ENCODE data around the gene CSK.
"Not testable (repeated sequence)": the region's sequence is repeated elsewhere in the genome, so short reads cannot be mapped to it uniquely, and the experiment has no call there.

CSK gene

DNA sequence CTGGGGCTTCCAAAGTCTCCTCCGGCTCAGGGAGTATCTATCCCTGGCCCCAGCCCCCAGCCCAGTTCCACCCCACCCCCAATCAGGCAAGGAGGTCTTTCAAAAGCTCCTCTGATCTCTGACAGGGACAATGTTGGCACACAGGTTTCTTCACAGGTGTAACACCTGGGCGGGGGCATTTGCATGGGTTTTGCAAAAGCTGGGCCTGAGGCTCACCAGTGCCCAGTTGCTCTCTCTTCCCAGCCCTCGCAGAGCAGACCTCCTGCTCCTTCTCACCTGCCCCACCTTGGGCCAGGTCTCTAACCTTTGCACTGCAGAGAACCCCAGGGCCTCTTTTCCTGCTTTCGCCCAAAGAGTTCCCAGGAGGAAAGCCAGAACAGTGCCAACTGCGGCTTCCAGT, 8.6 kb upstream of the CSK start:
- no peak for DNase-seq

DNA sequence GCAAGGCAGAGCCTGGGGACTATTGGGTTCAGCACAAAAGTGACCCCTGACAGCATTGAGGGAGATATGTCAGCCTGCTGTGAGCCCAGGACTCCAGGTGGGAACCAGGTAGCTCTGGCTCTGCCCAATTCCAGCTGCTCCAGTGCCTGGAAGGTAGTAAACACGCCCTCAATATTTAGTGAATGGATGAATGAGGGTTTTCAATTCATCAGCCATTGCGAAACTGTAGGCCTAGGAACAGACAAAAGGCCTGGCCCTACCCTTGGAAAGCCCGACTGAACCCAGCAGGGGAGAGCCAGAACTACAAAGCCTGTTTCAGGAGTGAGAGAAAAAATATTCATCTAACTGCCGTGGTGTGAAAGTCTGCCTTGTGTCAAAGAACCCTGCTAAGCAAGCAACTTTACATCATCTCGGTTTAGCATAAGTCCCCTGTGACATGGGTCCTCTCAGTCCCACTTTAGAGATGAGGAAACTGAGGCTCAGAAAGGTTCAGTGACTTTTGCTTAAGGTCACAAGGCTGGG, 8.1 kb upstream of the CSK start:
- no peak for DNase-seq

DNA sequence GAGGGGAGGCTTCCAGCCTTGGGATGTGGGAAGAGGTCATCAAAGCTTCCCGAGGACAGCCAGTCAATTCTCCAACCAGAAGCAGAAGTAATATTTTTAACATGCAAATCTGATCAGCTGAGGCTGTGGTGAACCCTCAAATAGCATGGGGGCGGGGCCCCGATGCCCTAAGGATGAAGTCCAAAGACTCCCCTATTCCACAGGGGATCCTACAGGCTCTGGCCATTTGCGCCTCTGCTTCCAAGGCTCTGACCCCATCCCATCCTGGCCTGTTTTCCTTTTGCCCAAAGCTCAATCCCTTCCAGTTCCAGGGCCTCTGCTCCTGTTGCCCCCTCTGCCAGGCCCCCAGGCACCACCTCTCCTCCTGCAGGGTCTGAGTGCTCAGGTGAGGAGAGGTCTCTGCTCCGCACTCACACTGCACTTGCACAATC, 6.7 kb upstream of the CSK start:
- DNase-seq, result no peak

- DNase-seq, result no peak
Measured at GRCh38 chr15:74775894-74776293, 6.0 kb upstream of the CSK start.

DNA sequence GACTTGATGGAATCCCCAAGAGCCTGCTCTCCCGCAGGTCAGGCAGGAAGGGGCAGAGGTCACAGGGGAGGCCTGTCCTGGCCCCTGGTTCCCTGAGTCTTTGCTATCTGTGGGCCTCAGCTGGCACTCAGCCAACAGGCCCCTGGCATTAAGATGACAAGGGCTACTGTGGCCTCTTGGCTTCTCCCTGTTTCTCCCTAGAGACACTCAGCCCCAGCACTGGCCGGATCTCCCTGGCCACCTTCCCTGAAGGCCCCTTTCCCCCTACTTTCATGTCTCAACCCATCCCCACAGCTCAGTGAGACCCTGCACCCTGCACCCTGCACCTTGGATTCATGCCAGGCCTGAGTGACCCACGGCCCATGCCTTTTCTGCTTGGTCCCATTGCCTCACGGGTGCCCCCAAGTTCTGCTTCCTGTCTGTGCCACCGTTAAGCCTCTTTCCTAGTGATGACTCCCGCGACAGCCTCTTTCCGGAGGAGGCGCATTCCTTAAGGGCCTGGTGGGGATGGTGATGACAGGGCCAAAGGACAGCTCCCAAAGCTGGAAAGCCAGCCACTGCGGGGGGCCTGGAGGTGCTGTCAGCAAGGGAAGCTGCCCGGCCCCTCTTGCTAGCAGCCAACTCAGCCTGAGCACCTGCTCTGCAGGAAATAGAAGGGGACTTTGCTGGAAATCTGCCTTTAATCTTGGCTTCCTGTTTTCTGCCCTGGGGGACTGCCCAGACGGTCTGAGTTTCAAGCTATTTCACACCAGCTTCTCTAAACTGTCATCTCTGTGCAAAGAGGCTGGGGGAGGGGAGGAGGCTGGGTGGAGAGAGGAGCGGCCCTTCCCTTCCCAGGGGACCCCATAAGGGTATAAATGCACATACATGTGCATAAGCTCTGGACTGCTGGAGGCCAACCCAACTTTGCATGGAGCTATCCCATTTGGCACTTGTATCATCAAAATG, 4.8 kb upstream of the CSK start:
- peak; percentile 49 to 93 for DNase-seq

DNA sequence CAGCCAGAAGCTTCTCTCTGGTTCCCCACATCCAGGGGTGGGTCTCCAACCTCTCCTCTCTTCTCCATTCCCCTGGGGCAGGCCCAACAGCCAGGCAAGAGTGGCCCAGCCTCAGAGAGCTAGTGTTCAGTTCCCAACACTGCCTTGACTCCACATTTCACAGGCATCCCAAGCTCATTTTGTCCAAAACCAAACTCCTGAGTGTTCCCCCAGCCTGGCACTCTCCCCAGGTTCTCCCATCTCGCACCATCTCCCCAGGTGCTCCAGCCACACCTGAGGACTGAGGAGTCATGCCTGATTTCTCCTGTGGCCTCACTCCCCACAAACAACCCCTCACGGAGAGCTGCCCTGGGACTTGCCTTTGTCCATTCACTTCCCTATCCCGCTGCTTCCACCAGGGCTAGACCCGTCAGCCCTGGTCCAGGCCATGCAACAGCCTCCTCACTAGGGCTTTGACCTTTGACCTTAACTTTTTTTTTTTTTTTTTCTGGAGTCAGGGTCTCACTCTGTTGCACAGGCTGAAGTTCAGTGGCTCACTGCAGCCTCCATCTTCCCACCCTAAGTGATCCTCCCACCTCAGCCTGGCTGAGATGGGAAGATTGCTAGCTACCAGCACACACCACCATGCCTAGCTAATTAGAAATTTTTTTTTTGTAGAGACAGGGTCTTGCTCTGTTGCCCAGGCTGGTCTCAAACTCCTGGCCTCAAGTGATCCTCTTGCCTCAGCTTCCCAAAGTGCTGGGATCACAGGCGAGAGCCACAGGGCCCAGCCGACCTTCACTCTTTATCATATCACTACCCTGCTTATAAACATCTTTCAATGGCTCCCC, 3.9 kb upstream of the CSK start:
- DNase-seq, result no peak

DNA sequence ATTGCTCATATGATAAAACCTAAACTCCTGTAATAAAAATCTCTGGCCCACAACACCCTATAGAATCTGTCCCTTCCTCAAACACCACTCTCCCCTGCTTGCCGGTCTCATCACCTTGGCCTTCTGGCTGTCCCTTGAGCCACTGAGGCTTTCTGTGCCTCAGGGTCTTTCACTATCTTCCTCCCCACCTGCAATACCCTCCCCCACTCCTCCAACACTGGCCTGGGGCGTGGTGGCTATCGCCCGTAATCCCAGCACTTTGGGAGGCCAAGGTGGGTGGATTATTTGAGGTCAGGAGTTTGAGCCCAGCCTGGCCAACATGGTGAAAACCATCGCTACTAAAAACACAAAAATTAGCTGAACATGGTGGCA, 3.3 kb upstream of the CSK start:
- DNase-seq, result no peak

- DNase-seq, result no peak
Measured at GRCh38 chr15:74779162-74779648, 2.7 kb upstream of the CSK start.

DNA sequence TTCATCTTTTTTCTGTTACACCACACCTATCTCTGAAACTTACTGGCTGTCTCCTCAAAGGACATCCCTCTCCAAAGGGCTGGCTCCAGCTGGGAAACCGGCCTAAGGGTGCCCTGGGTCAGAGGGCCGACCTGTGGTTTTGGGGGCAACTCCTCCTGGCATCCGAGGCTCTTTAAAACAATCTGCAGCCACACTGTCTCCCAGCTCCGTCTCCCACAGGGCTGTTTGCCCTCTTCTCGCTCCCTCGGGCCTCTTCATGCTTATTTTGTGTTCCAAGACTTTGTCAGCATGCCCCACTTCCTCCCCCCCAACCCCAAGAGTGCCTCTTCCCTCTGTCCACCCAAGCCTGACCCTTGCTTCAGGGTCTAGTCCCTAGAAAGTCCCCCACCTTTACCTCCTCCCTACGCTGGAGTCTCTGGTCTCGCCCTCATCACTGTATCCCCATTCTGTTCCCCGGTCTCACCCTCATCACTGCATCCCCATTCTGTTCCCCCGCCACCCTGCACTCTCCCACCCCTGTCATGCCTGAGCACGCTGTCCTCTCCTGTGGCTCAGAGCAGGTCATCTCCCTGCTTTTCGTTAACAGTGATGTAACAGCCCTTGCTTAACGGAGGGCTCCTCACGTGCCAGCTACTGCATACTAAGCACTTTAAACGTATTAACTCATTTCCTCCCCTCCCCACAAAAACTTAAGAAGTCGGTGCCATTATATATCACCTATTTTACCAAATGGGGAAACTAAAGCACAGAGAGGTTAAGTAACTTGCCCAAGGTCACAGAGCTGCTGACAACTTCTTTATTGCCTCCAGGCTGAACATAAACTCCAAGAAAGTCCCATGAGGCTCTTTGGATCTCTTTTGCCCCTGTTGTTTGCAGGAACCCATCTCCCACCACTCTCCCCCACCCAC, 1.1 kb upstream of the CSK start:
- peak in 1 of 2 donors; percentile 28 for DNase-seq

DNA sequence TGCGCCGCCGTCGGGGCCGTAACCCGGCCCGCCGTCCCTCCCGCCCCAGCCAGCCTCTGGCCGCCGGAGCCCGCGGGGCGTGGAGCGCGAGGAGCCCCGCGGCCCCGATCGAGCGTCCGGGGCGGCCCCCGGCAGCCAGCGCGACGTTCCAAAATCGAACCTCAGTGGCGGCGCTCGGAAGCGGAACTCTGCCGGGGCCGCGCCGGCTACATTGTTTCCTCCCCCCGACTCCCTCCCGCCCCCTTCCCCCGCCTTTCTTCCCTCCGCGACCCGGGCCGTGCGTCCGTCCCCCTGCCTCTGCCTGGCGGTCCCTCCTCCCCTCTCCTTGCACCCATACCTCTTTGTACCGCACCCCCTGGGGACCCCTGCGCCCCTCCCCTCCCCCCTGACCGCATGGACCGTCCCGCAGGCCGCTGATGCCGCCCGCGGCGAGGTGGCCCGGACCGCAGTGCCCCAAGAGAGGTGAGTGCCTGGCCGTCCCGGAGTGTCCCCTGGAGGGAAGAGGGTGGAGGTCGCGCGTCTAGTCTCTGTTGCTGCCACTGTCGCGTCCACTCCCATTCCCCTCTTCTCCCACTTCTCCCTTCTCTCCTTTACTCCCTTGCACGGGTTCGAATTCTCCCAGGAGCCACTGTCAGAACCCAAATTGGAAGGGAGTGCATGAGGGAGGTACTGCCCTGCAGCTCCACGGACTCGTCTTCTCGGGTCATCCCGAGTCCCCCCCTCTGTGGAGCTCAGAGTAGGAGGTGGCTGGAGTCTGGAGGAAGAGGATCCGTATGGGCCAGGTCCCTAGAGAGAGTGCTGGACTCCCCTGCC, 585 bp downstream of the CSK start:
- no peak for DNase-seq

DNA sequence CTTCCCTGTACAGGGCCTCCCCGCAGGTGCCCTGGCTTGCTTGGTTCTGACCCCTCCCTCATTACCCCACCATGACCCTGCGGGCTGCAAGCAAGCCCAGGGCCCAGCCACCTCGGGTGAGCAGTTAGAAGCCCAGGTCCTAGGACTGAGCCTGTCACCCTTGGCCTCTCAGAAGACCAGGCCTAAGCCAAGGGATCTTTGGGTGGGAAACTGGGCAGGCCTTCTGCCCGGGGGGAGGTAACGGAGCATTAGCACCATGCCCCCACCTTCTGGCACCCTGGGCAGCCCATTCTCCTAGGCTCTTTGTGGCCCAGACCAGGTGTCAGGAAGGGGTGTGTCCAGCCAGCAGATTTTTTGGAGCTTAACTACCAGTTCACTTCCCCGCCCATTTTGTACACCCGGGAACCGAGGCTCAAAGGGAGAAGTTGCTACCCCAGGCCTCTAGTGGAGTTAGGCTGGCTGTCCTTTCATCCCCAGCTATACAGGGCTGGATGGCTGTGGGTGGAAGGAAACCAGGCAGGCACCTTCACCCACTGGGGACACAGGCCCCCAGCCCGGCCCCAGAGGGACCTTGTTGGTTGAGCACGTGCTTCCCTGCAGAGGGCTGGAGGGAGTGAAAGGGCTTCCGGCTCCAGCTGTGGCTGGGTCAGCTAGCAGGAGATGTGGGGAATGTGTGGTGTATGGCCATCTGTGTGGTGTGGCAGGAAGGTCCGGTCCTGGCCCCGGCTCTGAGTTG, 1.4 kb downstream of the CSK start:
- peak in 1 of 2 donors; percentile 34 for DNase-seq

GRCh38 chr15:74783808-74784175, 1.9 kb downstream of the CSK start:
- no peak for DNase-seq

DNA sequence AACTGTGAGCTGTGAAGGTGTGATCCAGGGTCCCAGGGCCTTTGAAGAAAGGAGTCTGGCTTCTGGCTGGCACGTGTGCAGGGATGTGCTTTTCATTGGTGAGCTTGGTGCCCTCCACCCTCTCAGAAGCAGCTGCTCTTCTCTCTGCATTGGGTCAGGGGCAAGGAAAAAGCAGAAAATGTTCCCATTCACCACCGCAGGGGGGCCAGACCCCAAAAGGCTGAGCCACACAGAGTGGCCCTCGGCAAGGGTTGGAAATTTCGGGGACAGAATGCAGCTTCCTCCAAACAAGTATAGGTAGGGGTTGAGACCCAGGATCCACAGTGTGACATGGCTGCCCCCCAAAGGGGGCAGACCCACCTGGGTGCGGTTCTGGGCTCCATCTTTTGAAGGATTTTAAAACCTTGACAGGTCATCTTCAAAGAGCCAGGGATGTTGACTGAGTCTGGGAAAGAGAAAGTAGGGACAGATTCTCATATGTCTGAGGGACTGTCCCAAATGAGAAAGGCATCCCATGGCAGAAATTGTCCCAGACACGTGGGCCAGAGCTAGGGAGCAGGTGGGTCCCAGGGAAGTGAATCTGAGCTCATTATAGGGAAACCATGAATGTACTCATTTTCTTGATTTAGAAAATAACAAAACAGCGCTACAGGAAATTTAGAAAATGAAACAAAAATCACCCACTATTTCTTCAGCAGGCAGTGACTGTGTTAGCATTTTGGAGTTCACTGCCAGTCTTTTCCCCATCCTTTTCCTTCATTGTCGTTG, 2.7 kb downstream of the CSK start:
- no peak for DNase-seq

DNA sequence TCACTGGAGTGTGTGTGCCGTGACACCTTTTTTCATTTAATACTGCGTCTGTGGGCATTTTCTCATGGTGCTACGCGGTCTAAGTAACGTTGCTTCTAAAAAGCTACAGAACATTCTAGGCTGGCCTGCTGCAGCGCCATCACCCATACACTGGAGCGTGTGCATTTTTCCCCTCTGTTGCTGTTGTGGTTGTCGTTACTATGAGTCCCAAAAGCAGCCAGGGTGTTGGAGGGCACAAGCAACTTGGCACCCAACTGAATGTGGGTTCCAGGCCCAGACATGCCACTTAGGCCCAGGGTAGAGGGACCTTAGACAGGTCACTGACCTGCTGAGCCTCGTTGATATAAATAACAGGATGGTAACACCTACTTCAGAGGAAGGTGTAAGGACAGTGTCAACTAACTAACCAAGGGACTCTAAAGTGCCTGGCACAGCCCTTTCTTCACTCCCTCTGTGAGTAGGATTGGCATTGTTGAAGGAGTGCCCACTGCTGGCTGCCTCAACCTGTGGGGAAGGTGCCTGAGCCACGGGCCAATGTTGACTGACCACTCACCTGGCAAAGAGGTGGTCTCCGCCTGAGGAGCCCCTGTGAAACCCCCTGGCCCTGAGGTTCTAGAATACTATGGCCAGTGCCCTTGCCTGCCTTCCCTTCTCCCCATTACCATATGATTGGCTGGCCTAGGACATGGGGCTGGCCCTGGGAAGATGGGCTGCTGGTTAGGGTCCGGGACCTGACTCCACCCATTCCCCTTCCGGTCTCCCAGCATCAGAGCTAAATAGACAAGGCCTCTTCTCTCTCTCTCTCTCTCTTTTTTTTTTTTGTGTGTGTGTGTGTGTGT, 3.5 kb downstream of the CSK start:
- DNase-seq, result no peak

DNA sequence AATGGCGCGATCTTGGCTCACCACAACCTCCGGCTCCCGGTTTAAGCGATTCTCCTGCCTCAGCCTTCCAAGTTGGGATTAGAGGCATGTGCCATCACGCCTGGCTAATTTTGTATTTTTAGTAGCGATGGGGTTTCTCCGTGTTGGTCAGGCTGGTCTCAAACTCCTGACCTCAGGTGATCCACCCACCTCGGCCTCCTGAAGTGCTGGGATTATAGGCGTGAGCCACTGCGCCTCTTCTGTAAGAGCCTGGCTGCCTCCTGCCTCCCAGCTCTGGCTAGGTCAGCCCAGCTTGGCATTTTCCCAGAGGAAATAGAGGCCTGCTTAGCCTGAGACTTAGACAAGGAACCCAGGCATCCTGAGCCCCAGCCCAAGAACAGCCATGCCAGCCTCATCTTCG, 4.2 kb downstream of the CSK start:
- not testable (repeated sequence) for DNase-seq

- peak in 1 of 2 donors; percentile 47 for DNase-seq
Measured at GRCh38 chr15:74786551-74787165, 4.8 kb downstream of the CSK start.

GRCh38 chr15:74787251-74788041, 5.6 kb downstream of the CSK start:
- DNase-seq, result peak; percentile 93 to 97
